ENCODE measurements around the gene GSG1L2.

GSG1L2 gene

DNA sequence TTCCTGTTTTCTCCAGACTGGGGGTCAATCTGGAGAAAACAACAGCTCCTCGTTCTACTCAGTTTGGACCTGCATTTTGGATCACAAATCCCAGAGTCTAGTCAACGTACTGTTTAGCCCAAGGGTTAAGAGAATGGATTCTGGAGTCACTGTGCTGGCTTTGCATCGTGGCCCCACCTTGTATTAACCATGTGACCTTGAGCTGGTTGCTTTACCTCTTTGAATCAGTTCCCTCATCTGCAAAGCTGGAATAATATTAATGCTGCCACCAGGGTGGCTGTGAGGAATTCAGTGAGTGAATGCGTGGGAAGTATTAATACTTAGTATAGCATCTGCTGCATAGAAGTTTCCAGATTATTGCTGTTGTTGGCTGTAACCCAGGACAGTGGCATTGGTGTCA is 19.2 kb downstream of the GSG1L2 start:
- H3K4me3 ChIP-seq (ENCODE audit: low read length): no peak overlapping the region
- H3K79me2 ChIP-seq (ENCODE audit: low read length): no peaks in the 10 kb centered on the region
- H4K20me1 ChIP-seq (ENCODE audit: insufficient read depth, low read length): no peaks in the 10 kb centered on the region
- no peak overlapping the region for H3K27ac ChIP-seq (ENCODE audit: low read length)
- H3K9me3 ChIP-seq (ENCODE audit: insufficient read depth, low read length): no peaks in the 10 kb centered on the region
- TF ChIP-seq EZH2phosphoT487 (IDR thresholded peaks at IDR 0.05; ENCODE audit: low read depth): no peak
- TF ChIP-seq, protein P1, sequence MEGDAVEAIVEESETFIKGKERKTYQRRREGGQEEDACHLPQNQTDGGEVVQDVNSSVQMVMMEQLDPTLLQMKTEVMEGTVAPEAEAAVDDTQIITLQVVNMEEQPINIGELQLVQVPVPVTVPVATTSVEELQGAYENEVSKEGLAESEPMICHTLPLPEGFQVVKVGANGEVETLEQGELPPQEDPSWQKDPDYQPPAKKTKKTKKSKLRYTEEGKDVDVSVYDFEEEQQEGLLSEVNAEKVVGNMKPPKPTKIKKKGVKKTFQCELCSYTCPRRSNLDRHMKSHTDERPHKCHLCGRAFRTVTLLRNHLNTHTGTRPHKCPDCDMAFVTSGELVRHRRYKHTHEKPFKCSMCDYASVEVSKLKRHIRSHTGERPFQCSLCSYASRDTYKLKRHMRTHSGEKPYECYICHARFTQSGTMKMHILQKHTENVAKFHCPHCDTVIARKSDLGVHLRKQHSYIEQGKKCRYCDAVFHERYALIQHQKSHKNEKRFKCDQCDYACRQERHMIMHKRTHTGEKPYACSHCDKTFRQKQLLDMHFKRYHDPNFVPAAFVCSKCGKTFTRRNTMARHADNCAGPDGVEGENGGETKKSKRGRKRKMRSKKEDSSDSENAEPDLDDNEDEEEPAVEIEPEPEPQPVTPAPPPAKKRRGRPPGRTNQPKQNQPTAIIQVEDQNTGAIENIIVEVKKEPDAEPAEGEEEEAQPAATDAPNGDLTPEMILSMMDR (IDR thresholded peaks at IDR 0.05; ENCODE audit: low read depth, low read length): no peak
- no peaks in the 10 kb centered on the region for H3K4me1 ChIP-seq (ENCODE audit: low read length)
- H3K4me2 ChIP-seq (ENCODE audit: low read length): no peak overlapping the region
- H3K36me3 ChIP-seq (replicated peaks; ENCODE audit: low read depth, low read length): no peaks in the 10 kb centered on the region
- H3K27me3 ChIP-seq (ENCODE audit: low read depth, low read length): no peaks in the 10 kb centered on the region
- H2AFZ ChIP-seq (ENCODE audit: low read depth, low read length): no peak overlapping the region
- H3K9ac ChIP-seq (ENCODE audit: low read length): no peak overlapping the region

- Histone ChIP-seq H3K27me3 (ENCODE audit: low read depth, low read length) (no peaks in the 10 kb centered on the region), H2AFZ (ENCODE audit: low read depth, low read length) (no peak overlapping the region), H3K4me1 (ENCODE audit: low read length) (no peaks in the 10 kb centered on the region), H3K9ac (ENCODE audit: low read length) (no peak overlapping the region), H3K36me3 (replicated peaks; ENCODE audit: low read depth, low read length) (no peaks in the 10 kb centered on the region), H3K9me3 (ENCODE audit: insufficient read depth, low read length) (no peaks in the 10 kb centered on the region), H3K4me3 (ENCODE audit: low read length) (no peak overlapping the region), H4K20me1 (ENCODE audit: insufficient read depth, low read length) (no peaks in the 10 kb centered on the region), H3K4me2 (ENCODE audit: low read length) (no peak overlapping the region), H3K79me2 (ENCODE audit: low read length) (no peaks in the 10 kb centered on the region), H3K27ac (ENCODE audit: low read length) (no peak overlapping the region)
- TF ChIP-seq EZH2phosphoT487 (IDR thresholded peaks at IDR 0.05; ENCODE audit: low read depth): no peak
- TF ChIP-seq, protein P1 (IDR thresholded peaks at IDR 0.05; ENCODE audit: low read depth, low read length): no peak
These were observed 19.6 kb downstream of the GSG1L2 start for GRCh38 chr17:9802294-9802693.

DNA sequence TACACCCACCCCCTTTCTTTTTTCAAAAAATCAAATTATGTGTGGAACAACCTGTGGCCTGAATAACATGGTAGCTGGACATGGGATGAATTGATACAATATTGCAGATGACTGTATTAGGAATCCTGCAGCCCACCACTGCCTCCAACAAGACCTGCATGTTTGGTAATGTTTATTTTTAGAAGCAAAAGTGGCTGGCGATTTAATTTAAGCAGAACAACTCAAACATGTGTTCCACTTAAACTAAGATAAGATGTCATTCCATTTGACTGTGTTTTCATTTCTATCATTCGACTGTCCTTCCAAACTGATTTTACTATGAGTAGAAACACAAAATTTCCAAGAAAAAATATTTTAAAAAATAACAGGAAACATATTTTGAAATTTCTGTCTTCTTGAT is 20.4 kb downstream of the GSG1L2 start:
- no peak overlapping the region for H3K9ac ChIP-seq (ENCODE audit: low read length)
- H3K27ac ChIP-seq (ENCODE audit: low read length): no peak overlapping the region
- H3K4me2 ChIP-seq (ENCODE audit: low read length): no peak overlapping the region
- no peak overlapping the region for H3K4me3 ChIP-seq (ENCODE audit: low read length)
- H4K20me1 ChIP-seq (ENCODE audit: insufficient read depth, low read length): no peaks in the 10 kb centered on the region
- no peaks in the 10 kb centered on the region for H3K9me3 ChIP-seq (ENCODE audit: insufficient read depth, low read length)
- no peaks in the 10 kb centered on the region for H3K79me2 ChIP-seq (ENCODE audit: low read length)
- H2AFZ ChIP-seq (ENCODE audit: low read depth, low read length): no peak overlapping the region
- H3K36me3 ChIP-seq (replicated peaks; ENCODE audit: low read depth, low read length): no peaks in the 10 kb centered on the region
- no peak for TF ChIP-seq EZH2phosphoT487 (IDR thresholded peaks at IDR 0.05; ENCODE audit: low read depth)
- TF ChIP-seq, protein P1 (IDR thresholded peaks at IDR 0.05; ENCODE audit: low read depth, low read length): no peak
- no peaks in the 10 kb centered on the region for H3K4me1 ChIP-seq (ENCODE audit: low read length)
- H3K27me3 ChIP-seq (ENCODE audit: low read depth, low read length): no peaks in the 10 kb centered on the region

- Histone ChIP-seq H4K20me1 (ENCODE audit: insufficient read depth, low read length) (no peaks in the 10 kb centered on the region), H3K4me2 (ENCODE audit: low read length) (no peak overlapping the region), H3K79me2 (ENCODE audit: low read length) (no peaks in the 10 kb centered on the region), H3K4me1 (ENCODE audit: low read length) (no peaks in the 10 kb centered on the region), H3K27me3 (ENCODE audit: low read depth, low read length) (no peaks in the 10 kb centered on the region), H3K36me3 (replicated peaks; ENCODE audit: low read depth, low read length) (no peaks in the 10 kb centered on the region), H2AFZ (ENCODE audit: low read depth, low read length) (no peak overlapping the region), H3K9me3 (ENCODE audit: insufficient read depth, low read length) (no peaks in the 10 kb centered on the region), H3K9ac (ENCODE audit: low read length) (no peak overlapping the region), H3K27ac (ENCODE audit: low read length) (no peak overlapping the region), H3K4me3 (ENCODE audit: low read length) (no peak overlapping the region)
- TF ChIP-seq, protein P1 (IDR thresholded peaks at IDR 0.05; ENCODE audit: low read depth, low read length): no peak
- TF ChIP-seq EZH2phosphoT487 (IDR thresholded peaks at IDR 0.05; ENCODE audit: low read depth): no peak
These were observed 23.2 kb downstream of the GSG1L2 start for GRCh38 chr17:9798724-9799123.

Data from OCI-LY3 (cell line).